Panc1 (cell line): Measurements from ENCODE around the gene CRADD. TPM values are rescaled to one million over a fixed set of nuclear protein-coding genes. Genes with fewer than 3 reads are reported as not detected.

Source experiments
- ATAC-seq: fragments of 200-7000 bp; cut with Tn5 transposase; 2 replicates; pipeline ENCODE4 v1.9.1; 2020; ENCODE audit warnings: mild to moderate bottlenecking, moderate library complexity
- BruUV-seq: library from RNA; stranded (reverse); fragments of 400-500 nt; replicated peaks from 2 replicates; lab custom pipeline; 2021; lab: Mats Ljungman, UMichigan
- CTCF ChIA-PET: fragments of 300-600 bp; sonication (Branson Sonifier 250); formaldehyde crosslinking; loops from one replicate; lab custom pipeline; 2022; ENCODE audit warnings: antibody characterized with exemption; lab: Charles Lee
- POLR2A ChIA-PET: fragments of 300-600 bp; sonication (Branson Sonifier 250); formaldehyde crosslinking; loops from one replicate; lab custom pipeline; 2022; ENCODE audit warnings: antibody characterized with exemption; lab: Charles Lee
- DNase-seq: peaks from one replicate; pipeline ENCODE4 v3.0.0-alpha.2; 2010; ENCODE audit warnings: low read depth, low spot score
- H3K27ac ChIP-seq: 2 replicates; pipeline ENCODE4 v1.5.1; 2011; ENCODE audit warnings: mild to moderate bottlenecking, low read length, inconsistent platforms
- H3K27me3 ChIP-seq: fragments of 200-500 bp; sonication (Bioruptor generic); 2 replicates; pipeline ENCODE4 v1.6.0; 2014; ENCODE audit warnings: low read length, inconsistent platforms; ENCODE audit not compliant: control insufficient read depth, insufficient read depth
- H3K36me3 ChIP-seq: fragments of 200-500 bp; sonication (Bioruptor generic); 2 replicates; pipeline ENCODE4 v1.5.1; 2014; ENCODE audit warnings: inconsistent platforms, mild to moderate bottlenecking, low read length, moderate library complexity; ENCODE audit not compliant: control insufficient read depth, insufficient read depth
- H3K4me1 ChIP-seq: 2 replicates; pipeline ENCODE4 v1.5.1; 2011; ENCODE audit warnings: inconsistent platforms, mild to moderate bottlenecking, low read length, moderate library complexity; ENCODE audit not compliant: control insufficient read depth, insufficient read depth
- H3K4me3 ChIP-seq, 2 experiments: 2 replicates each; pipeline ENCODE4 v1.5.1; 2011 to 2012; ENCODE audit warnings: low read depth in 2 of 2, low read length in 2 of 2, mild to moderate bottlenecking in 2 of 2, inconsistent platforms in 1 of 2, moderate library complexity in 1 of 2
- H3K9me3 ChIP-seq: fragments of 200-500 bp; sonication (Bioruptor generic); 2 replicates; pipeline ENCODE4 v1.5.1; 2014; ENCODE audit warnings: low read depth, mild to moderate bottlenecking, inconsistent platforms, low read length, moderate library complexity; ENCODE audit not compliant: control insufficient read depth, insufficient read depth
- POLR2AphosphoS5 ChIP-seq: IDR thresholded peaks from 2 replicates; pipeline ENCODE4 v1.6.1; 2012; ENCODE audit warnings: mild to moderate bottlenecking, low read depth, low read length, moderate library complexity
- SIN3A ChIP-seq: IDR thresholded peaks from 2 replicates; pipeline ENCODE4 v1.6.1; 2012; ENCODE audit warnings: low read depth, mild to moderate bottlenecking, low read length, moderate library complexity, borderline replicate concordance; ENCODE audit not compliant: insufficient read depth
- TCF7L2 ChIP-seq: IDR thresholded peaks from 2 replicates; pipeline ENCODE4 v1.6.1; 2011; ENCODE audit warnings: mild to moderate bottlenecking, low read depth, low read length, inconsistent platforms
- in situ Hi-C: cut with HindIII; loops from 2 replicates; pipeline ENCODE4 v1.10.0; 2016; ENCODE audit warnings: low sequenced_read_pairs, low pct_unique_long_range_greater_than_20kb
- intact Hi-C: fragments of 100-400 bp; cut with micrococcal nuclease; formaldehyde crosslinking; loops from one replicate; pipeline ENCODE4 v1.10.0; 2022; ENCODE audit not compliant: unreplicated experiment
- total RNA-seq: library from RNA; stranded (reverse); gene quantifications from one replicate; pipeline ENCODE4 v1.2.1, GENCODE V29; 2021; ENCODE audit not compliant: unreplicated experiment
- TF ChIP-seq, protein P1 (sequence below): fragments of 450-650 bp; IDR thresholded peaks from 2 replicates; pipeline ENCODE4 v1.5.1; 2017; ENCODE audit warnings: mild to moderate bottlenecking
- TF ChIP-seq, protein P2 (sequence below), 2 experiments: IDR thresholded peaks; 2 replicates each; pipeline ENCODE4 v1.6.1; 2011 to 2012; ENCODE audit warnings: low read depth in 2 of 2, control low read depth in 1 of 2, low read length in 1 of 2, mild to moderate bottlenecking in 1 of 2, moderate library complexity in 1 of 2; ENCODE audit not compliant: insufficient read depth in 1 of 2

CRADD gene
- total RNA-seq, 1 experiment from 2014 or later = 7.0 TPM

DNA sequence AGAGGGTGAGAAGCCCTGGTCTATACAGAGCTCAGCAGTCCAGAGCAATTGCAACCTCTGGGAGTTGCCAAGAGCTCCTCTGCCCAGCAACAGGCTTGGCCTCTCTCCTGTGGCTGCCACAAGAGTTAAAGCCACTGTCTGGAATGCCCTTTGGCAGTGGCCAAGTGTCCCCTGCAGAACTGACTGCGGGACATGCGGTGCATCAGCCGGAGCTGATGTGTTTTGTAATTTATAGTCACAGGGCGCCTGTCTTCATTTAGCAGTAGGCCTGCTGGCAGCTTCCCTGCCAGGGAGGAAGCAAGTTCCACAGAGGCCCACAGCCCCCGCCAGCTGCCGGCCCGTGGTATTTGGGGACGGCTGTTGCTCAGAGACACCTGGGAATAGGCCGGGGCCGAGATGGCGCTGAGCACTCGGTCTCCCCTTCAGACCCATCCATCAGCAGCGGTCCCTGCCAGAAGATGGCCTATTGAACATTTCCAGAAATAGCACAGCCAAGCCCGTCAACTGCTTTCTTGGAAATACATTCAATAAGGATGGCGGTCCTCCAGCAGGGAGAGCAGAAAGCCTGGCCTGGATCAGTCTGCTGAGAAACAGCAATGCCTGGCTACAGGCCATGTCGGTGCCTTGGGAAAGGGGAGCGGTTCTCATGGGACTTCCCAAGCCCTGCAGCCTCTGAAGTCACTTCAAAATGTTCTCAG, 217.4 kb downstream of the CRADD start:
- ATAC-seq (no peak), DNase-seq (no peak)
- CTCF ChIA-PET = interaction anchor here (0.6 kb wide), 1 partner anchor 377 kb away, joined by 6 read pairs; no protein-coding TSS in a partner anchor
- Histone ChIP-seq H3K27ac (no peak overlapping the region), H3K4me1 (no peaks in the 10 kb centered on the region), H3K9me3 (no peaks in the 10 kb centered on the region), H3K36me3 (no peaks in the 10 kb centered on the region), H3K27me3 (no peaks in the 10 kb centered on the region), H3K4me3 (no peak overlapping the region)
- POLR2A ChIA-PET = interaction anchor here (0.5 kb wide), 1 partner anchor 420 kb away, joined by 3 read pairs; no protein-coding TSS in a partner anchor
- TF ChIP-seq TCF7L2 (no peak), SIN3A (no peak), POLR2AphosphoS5 (no peak)
- TF ChIP-seq, protein P1, sequence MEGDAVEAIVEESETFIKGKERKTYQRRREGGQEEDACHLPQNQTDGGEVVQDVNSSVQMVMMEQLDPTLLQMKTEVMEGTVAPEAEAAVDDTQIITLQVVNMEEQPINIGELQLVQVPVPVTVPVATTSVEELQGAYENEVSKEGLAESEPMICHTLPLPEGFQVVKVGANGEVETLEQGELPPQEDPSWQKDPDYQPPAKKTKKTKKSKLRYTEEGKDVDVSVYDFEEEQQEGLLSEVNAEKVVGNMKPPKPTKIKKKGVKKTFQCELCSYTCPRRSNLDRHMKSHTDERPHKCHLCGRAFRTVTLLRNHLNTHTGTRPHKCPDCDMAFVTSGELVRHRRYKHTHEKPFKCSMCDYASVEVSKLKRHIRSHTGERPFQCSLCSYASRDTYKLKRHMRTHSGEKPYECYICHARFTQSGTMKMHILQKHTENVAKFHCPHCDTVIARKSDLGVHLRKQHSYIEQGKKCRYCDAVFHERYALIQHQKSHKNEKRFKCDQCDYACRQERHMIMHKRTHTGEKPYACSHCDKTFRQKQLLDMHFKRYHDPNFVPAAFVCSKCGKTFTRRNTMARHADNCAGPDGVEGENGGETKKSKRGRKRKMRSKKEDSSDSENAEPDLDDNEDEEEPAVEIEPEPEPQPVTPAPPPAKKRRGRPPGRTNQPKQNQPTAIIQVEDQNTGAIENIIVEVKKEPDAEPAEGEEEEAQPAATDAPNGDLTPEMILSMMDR = no peak
- TF ChIP-seq, protein P2, sequence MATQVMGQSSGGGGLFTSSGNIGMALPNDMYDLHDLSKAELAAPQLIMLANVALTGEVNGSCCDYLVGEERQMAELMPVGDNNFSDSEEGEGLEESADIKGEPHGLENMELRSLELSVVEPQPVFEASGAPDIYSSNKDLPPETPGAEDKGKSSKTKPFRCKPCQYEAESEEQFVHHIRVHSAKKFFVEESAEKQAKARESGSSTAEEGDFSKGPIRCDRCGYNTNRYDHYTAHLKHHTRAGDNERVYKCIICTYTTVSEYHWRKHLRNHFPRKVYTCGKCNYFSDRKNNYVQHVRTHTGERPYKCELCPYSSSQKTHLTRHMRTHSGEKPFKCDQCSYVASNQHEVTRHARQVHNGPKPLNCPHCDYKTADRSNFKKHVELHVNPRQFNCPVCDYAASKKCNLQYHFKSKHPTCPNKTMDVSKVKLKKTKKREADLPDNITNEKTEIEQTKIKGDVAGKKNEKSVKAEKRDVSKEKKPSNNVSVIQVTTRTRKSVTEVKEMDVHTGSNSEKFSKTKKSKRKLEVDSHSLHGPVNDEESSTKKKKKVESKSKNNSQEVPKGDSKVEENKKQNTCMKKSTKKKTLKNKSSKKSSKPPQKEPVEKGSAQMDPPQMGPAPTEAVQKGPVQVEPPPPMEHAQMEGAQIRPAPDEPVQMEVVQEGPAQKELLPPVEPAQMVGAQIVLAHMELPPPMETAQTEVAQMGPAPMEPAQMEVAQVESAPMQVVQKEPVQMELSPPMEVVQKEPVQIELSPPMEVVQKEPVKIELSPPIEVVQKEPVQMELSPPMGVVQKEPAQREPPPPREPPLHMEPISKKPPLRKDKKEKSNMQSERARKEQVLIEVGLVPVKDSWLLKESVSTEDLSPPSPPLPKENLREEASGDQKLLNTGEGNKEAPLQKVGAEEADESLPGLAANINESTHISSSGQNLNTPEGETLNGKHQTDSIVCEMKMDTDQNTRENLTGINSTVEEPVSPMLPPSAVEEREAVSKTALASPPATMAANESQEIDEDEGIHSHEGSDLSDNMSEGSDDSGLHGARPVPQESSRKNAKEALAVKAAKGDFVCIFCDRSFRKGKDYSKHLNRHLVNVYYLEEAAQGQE (IDR thresholded peaks at IDR 0.05; ENCODE audit: insufficient read depth in 1 of 2, low read depth in 2 of 2, low read length in 1 of 2) = no peak
- intact Hi-C loops = no loop called here
- in situ Hi-C loops = no loop called here
- BruUV-seq = no TSS peak

DNA sequence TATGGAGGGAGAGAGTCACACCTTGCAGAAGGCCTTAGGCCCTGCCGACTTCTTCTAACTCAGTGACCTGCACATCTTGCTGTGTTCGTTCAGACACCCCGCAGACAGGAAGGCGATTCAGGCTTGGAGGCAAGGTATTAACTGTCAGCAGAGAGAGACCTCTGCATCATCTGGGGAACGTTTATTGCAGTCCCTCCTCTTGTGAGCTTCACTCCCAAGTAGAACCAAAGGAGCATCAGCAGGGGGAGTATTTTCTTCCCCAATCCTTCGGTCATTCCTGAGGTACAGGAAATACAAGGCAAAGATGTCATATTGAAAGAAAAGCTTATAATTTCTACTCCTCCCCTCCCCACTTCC, 217.9 kb downstream of the CRADD start:
- BruUV-seq = no TSS peak
- in situ Hi-C loops = no loop called here
- CTCF ChIA-PET = no interaction called here
- ATAC-seq (no peak), DNase-seq (no peak)
- no peak overlapping the region for H3K4me3 ChIP-seq
- no peaks in the 10 kb centered on the region for H3K36me3 ChIP-seq
- H3K4me1 ChIP-seq = no peaks in the 10 kb centered on the region
- H3K27ac ChIP-seq = no peak overlapping the region
- no peaks in the 10 kb centered on the region for H3K27me3 ChIP-seq
- H3K9me3 ChIP-seq = no peaks in the 10 kb centered on the region
- TF ChIP-seq SIN3A = no peak
- no peak for TF ChIP-seq TCF7L2
- TF ChIP-seq, protein P1 = no peak
- no peak for TF ChIP-seq POLR2AphosphoS5
- TF ChIP-seq, protein P2 (IDR thresholded peaks at IDR 0.05; ENCODE audit: insufficient read depth in 1 of 2, low read depth in 2 of 2, low read length in 1 of 2) = no peak
- intact Hi-C loops = no loop called here
- POLR2A ChIA-PET = interaction anchor here (0.5 kb wide), 1 partner anchor 420 kb away, joined by 3 read pairs; no protein-coding TSS in a partner anchor
